IMR-90 (cell line): Measurements from ENCODE around the gene STYXL1. TPM values are rescaled to one million over a fixed set of nuclear protein-coding genes. Genes with fewer than 3 reads are reported as not detected.

Source experiments
- ATAC-seq: fragments of 200-7000 bp; cut with Tn5 transposase; 2 replicates; pipeline ENCODE4 v1.9.1; 2020; ENCODE audit warnings: low read depth, mild to moderate bottlenecking, moderate library complexity
- BruUV-seq: library from RNA; stranded (reverse); fragments of 400-500 nt; replicated peaks from 2 replicates; lab custom pipeline; 2021; lab: Mats Ljungman, UMichigan
- CTCF ChIA-PET: fragments of 300-600 bp; formaldehyde crosslinking; extraction: SDS; loops from one replicate; lab custom pipeline; 2021; ENCODE audit warnings: antibody characterized with exemption; lab: Yijun Ruan, JAX
- POLR2A ChIA-PET: fragments of 300-600 bp; sonication (Branson Sonifier 250); formaldehyde crosslinking; loops from one replicate; lab custom pipeline; 2022; ENCODE audit warnings: antibody characterized with exemption; ENCODE audit not compliant: unreplicated experiment; lab: Charles Lee
- DNase-seq: peaks from one replicate; pipeline ENCODE4 v3.0.0; 2013
- H2AFZ ChIP-seq: replicated peaks from 2 replicates; pipeline ENCODE3; 2013; ENCODE audit warnings: low read length, mild to moderate bottlenecking; ENCODE audit not compliant: poor library complexity
- H2AK5ac ChIP-seq: 2 replicates; pipeline ENCODE4 v1.6.1; 2013; ENCODE audit warnings: low read depth, low read length, inconsistent platforms
- H2AK9ac ChIP-seq: replicated peaks from 2 replicates; pipeline ENCODE3; 2013; ENCODE audit warnings: mild to moderate bottlenecking, low read depth, low read length, moderate library complexity; ENCODE audit not compliant: poor library complexity
- H2BK120ac ChIP-seq: 2 replicates; pipeline ENCODE4 v1.6.1; 2013; ENCODE audit warnings: low read depth, low read length, inconsistent platforms
- H2BK15ac ChIP-seq: 3 replicates; pipeline ENCODE4 v1.6.1; 2013; ENCODE audit warnings: low read depth, low read length, inconsistent platforms
- H2BK20ac ChIP-seq: 2 replicates; pipeline ENCODE4 v1.6.1; 2013; ENCODE audit warnings: low read depth, mild to moderate bottlenecking, inconsistent platforms, low read length, moderate library complexity
- H2BK5ac ChIP-seq: 2 replicates; pipeline ENCODE4 v1.6.1; 2013; ENCODE audit warnings: mild to moderate bottlenecking, low read depth, low read length, inconsistent platforms; ENCODE audit not compliant: poor library complexity, severe bottlenecking
- H3K14ac ChIP-seq: replicated peaks from 2 replicates; pipeline ENCODE4 v1.6.1; 2013; ENCODE audit warnings: low read depth, low read length, inconsistent platforms
- H3K18ac ChIP-seq: 2 replicates; pipeline ENCODE4 v1.6.1; 2013; ENCODE audit warnings: low read depth, low read length, control low read depth
- H3K23ac ChIP-seq: 2 replicates; pipeline ENCODE4 v1.6.1; 2013; ENCODE audit warnings: low read depth, low read length, inconsistent platforms
- H3K27ac ChIP-seq: 2 replicates; pipeline ENCODE4 v1.5.1; 2013; ENCODE audit warnings: mild to moderate bottlenecking, control low read depth, low read length; ENCODE audit not compliant: insufficient read depth
- H3K27me3 ChIP-seq: 2 replicates; pipeline ENCODE4 v1.6.1; 2013; ENCODE audit warnings: low read length; ENCODE audit not compliant: control insufficient read depth, insufficient read depth
- H3K36me3 ChIP-seq: 2 replicates; pipeline ENCODE4 v1.6.1; 2013; ENCODE audit warnings: low read length, mixed read lengths; ENCODE audit not compliant: control insufficient read depth, insufficient read depth
- H3K4ac ChIP-seq: 2 replicates; pipeline ENCODE4 v1.6.1; 2013; ENCODE audit warnings: low read depth, low read length, inconsistent platforms
- H3K4me1 ChIP-seq: 2 replicates; pipeline ENCODE4 v1.6.1; 2013; ENCODE audit warnings: low read length, mixed read lengths; ENCODE audit not compliant: control insufficient read depth, insufficient read depth
- H3K4me2 ChIP-seq: 2 replicates; pipeline ENCODE4 v1.6.1; 2013; ENCODE audit warnings: low read depth, mild to moderate bottlenecking, control low read depth, low read length, moderate library complexity
- H3K4me3 ChIP-seq: 2 replicates; pipeline ENCODE4 v1.5.1; 2013; ENCODE audit warnings: low read depth, mild to moderate bottlenecking, control low read depth, low read length, moderate library complexity; ENCODE audit not compliant: insufficient read depth
- H3K56ac ChIP-seq: 2 replicates; pipeline ENCODE4 v1.6.1; 2013; ENCODE audit warnings: low read length, inconsistent platforms; ENCODE audit not compliant: insufficient read depth; ENCODE audit errors: extremely low read depth
- H3K79me1 ChIP-seq, 2 experiments: 2 replicates each; pipeline ENCODE4 v1.6.1; 2013; ENCODE audit warnings: low read length in 2 of 2, inconsistent platforms in 1 of 2, low read depth in 1 of 2
- H3K9ac ChIP-seq: 2 replicates; pipeline ENCODE4 v1.6.1; 2013; ENCODE audit warnings: low read depth, low read length, control low read depth
- H3K9me1 ChIP-seq: 2 replicates; pipeline ENCODE4 v1.6.1; 2013; ENCODE audit warnings: low read length, inconsistent platforms; ENCODE audit not compliant: insufficient read depth
- H3K9me3 ChIP-seq: 2 replicates; pipeline ENCODE4 v1.6.1; 2013; ENCODE audit warnings: low read length; ENCODE audit not compliant: control insufficient read depth, insufficient read depth
- H4K20me1 ChIP-seq: 2 replicates; pipeline ENCODE4 v1.6.1; 2013; ENCODE audit warnings: low read length, inconsistent platforms; ENCODE audit not compliant: insufficient read depth
- H4K5ac ChIP-seq: 2 replicates; pipeline ENCODE4 v1.6.1; 2013; ENCODE audit warnings: mild to moderate bottlenecking, low read depth, low read length, control low read depth
- H4K8ac ChIP-seq, 2 experiments: 2 replicates each; pipeline ENCODE4 v1.6.1; 2013; ENCODE audit warnings: low read depth in 2 of 2, low read length in 2 of 2, control low read depth in 1 of 2, inconsistent platforms in 1 of 2
- H4K91ac ChIP-seq: 2 replicates; pipeline ENCODE4 v1.6.1; 2013; ENCODE audit warnings: low read depth, low read length, inconsistent platforms; ENCODE audit not compliant: insufficient read depth
- BHLHE40 ChIP-seq: fragments of 150-350 bp; IDR thresholded peaks from 2 replicates; pipeline ENCODE4 v1.6.1; 2016; ENCODE audit warnings: mild to moderate bottlenecking, low read depth, low read length
- CEBPB ChIP-seq: IDR thresholded peaks from 2 replicates; pipeline ENCODE4 v1.6.1; 2012; ENCODE audit warnings: low read depth, low read length, improper control_type of control experiment
- FOS ChIP-seq: fragments of 150-350 bp; IDR thresholded peaks from 2 replicates; pipeline ENCODE4 v1.6.1; 2016; ENCODE audit warnings: low read depth, low read length
- MAFK ChIP-seq: IDR thresholded peaks from 2 replicates; pipeline ENCODE4 v1.6.1; 2012; ENCODE audit warnings: low read depth, low read length, improper control_type of control experiment
- MAZ ChIP-seq: IDR thresholded peaks from 2 replicates; pipeline ENCODE4 v1.6.1; 2012; ENCODE audit warnings: low read depth, mild to moderate bottlenecking, low read length, improper control_type of control experiment, moderate library complexity, borderline replicate concordance
- MXI1 ChIP-seq: IDR thresholded peaks from 2 replicates; pipeline ENCODE4 v1.6.1; 2012; ENCODE audit warnings: low read depth, mild to moderate bottlenecking, low read length, moderate library complexity, borderline replicate concordance
- NFE2L2 ChIP-seq: fragments of 150-350 bp; IDR thresholded peaks from 2 replicates; pipeline ENCODE4 v1.6.1; 2016; ENCODE audit warnings: low read depth, mild to moderate bottlenecking, low read length
- POLR2A ChIP-seq: IDR thresholded peaks from 2 replicates; pipeline ENCODE4 v1.6.1; 2012; ENCODE audit warnings: mild to moderate bottlenecking, low read depth, low read length
- RFX5 ChIP-seq: IDR thresholded peaks from 2 replicates; pipeline ENCODE4 v1.8.0; 2012; ENCODE audit warnings: low read depth, mild to moderate bottlenecking, low read length, moderate library complexity
- SMC3 ChIP-seq: fragments of 150-350 bp; IDR thresholded peaks from 2 replicates; pipeline ENCODE4 v1.6.1; 2016; ENCODE audit warnings: low read depth, mild to moderate bottlenecking, antibody characterized with exemption, low read length, moderate library complexity
- WGBS, 2 experiments: methylation state at CpG; one replicate each; pipeline versions ENCODE4 v1.1.5 to v1.1.7; 2013; ENCODE audit warnings: missing lambda C conversion rate in 2 of 2; ENCODE audit not compliant: insufficient read length in 1 of 2; ENCODE audit errors: extremely low coverage in 2 of 2; 5-methylcytosine and 5-hydroxymethylcytosine counted together
- dilution Hi-C: fragments of 300-500 bp; cut with HindIII; formaldehyde crosslinking; loops from one replicate; pipeline ENCODE4 v1.14.3; 2018; ENCODE audit warnings: low sequenced_read_pairs; ENCODE audit not compliant: unreplicated experiment
- in situ Hi-C: fragments of 300-500 bp; cut with MboI; formaldehyde crosslinking; loops from 3 replicates; pipeline ENCODE4 v1.14.3; 2019; ENCODE audit warnings: low sequenced_read_pairs, inconsistent platforms, mixed read lengths
- intact Hi-C: fragments of 100-400 bp; cut with micrococcal nuclease; formaldehyde crosslinking; loops from 2 replicates; pipeline ENCODE4 v1.10.0; 2022
- polyA plus RNA-seq, 3 experiments: library from polyadenylated mRNA; depleted of rRNA; stranded (reverse); fragments of >200 nt; gene quantifications; 2 replicates each; pipeline ENCODE4 v1.2.3, GENCODE V29; 2012; ENCODE audit warnings: low replicate concordance in 1 of 3
- total RNA-seq: library from RNA; depleted of rRNA; stranded (reverse); fragments of >200 nt; gene quantifications from 2 replicates; pipeline ENCODE4 v1.2.3, GENCODE V29; 2012
- TF ChIP-seq, protein P1 (sequence below): conservative IDR thresholded peaks from 2 replicates; pipeline ENCODE4 v1.5.1; 2012; ENCODE audit warnings: mild to moderate bottlenecking, low read depth, low read length, improper control_type of control experiment
- TF ChIP-seq, protein P2 (sequence below): fragments of 150-350 bp; IDR thresholded peaks from 2 replicates; pipeline ENCODE4 v1.6.1; 2017; ENCODE audit warnings: mild to moderate bottlenecking, antibody characterized with exemption, low read length, low read depth
- TF ChIP-seq, protein P3 (sequence below): fragments of 150-350 bp; IDR thresholded peaks from 2 replicates; pipeline ENCODE4 v1.6.1; 2016; ENCODE audit warnings: low read depth, mild to moderate bottlenecking, low read length, moderate library complexity, borderline replicate concordance

Gene STYXL1
- total and polyA plus RNA-seq, 2 of the 4 experiments (the other 2 are of a cell fraction), result 66.1 to 73.8 TPM

DNA sequence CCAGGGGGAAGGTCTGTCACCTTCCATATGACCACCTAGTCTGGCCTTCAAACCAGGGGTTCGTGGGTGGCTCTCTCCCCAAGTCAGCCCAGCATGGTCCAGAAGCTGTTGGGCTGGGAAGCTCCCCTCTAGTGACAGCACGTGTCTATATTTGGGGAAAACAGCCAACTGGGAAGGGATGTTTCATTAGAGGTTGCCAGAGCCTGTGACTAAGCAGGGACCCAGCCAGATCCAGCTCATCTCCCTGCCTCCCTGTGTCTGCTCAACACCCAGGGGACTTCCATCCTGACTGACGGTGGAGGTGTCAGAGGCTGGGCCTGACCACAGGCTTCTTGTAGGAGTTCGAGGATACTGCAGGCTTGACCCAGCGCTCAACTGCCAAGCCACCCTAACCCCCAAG is 10.5 kb downstream of the STYXL1 start (continued):
- peak; percentile 51; the same call in 1 of the 2 replicates for TF ChIP-seq FOS

DNA sequence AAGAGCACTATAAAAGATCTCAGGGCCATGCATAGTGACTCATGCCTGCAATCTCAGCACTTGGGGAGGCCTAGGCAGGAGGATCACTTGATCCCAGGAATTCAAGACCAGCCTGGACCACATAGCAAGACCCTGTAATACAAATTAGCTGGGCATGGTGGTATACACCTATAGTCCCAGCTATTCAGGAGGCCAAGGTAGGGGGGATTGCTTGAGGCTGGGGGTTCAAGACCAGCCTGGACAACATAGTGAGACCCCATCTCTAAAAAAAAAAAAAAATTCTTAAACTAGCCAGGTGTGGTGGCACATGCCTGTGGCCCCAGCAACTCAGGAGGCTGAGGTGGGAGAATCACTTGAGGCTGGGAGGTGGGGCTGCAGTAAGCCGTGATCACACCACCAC is 15.8 kb downstream of the STYXL1 start:
- Histone ChIP-seq H3K14ac (no peak overlapping the region), H2AK9ac (no peak overlapping the region), H4K5ac (no peak overlapping the region), H2AFZ (no peak overlapping the region), H4K8ac (no peak overlapping the region), H3K18ac (no peak overlapping the region), H2BK20ac (no peak overlapping the region), H2AK5ac (no peak overlapping the region), H3K27ac (no peak overlapping the region), H2BK15ac (no peak overlapping the region), H3K9me3 (no peaks in the 10 kb centered on the region), H3K4me2 (no peak overlapping the region), H2BK120ac (no peak overlapping the region), H3K4me3 (no peak overlapping the region), H3K9ac (no peak overlapping the region), H3K23ac (no peak overlapping the region), H3K4me1 (no peaks in the 10 kb centered on the region; the same call in 1 of the 2 replicates), H3K9me1 (peaks cover under 1% of the 10 kb centered on the region), H3K27me3 (no peaks in the 10 kb centered on the region), H3K4ac (no peak overlapping the region), H3K36me3 (peaks cover 6% of the 10 kb centered on the region), H4K91ac (no peak overlapping the region), H3K56ac (no peak overlapping the region), H2BK5ac (no peak overlapping the region), H3K79me1 (peaks cover 7 to 25% of the 10 kb centered on the region in 2 experiments; a peak in 3 of 4 replicates), H4K20me1 (no peaks in the 10 kb centered on the region)
- no CpG with 5 or more reads among the region's 1 CpG for WGBS, 2 experiments
- in situ Hi-C loops, result loop anchor here (25.0 kb wide), 1 partner anchor 495 kb away; no protein-coding TSS in a partner anchor
- DNase-seq (no peak), ATAC-seq (no peak)
- intact Hi-C loops, result no loop called here
- no peak for TF ChIP-seq MAFK
- TF ChIP-seq FOS, result no peak
- TF ChIP-seq SMC3, result no peak
- TF ChIP-seq, protein P1, sequence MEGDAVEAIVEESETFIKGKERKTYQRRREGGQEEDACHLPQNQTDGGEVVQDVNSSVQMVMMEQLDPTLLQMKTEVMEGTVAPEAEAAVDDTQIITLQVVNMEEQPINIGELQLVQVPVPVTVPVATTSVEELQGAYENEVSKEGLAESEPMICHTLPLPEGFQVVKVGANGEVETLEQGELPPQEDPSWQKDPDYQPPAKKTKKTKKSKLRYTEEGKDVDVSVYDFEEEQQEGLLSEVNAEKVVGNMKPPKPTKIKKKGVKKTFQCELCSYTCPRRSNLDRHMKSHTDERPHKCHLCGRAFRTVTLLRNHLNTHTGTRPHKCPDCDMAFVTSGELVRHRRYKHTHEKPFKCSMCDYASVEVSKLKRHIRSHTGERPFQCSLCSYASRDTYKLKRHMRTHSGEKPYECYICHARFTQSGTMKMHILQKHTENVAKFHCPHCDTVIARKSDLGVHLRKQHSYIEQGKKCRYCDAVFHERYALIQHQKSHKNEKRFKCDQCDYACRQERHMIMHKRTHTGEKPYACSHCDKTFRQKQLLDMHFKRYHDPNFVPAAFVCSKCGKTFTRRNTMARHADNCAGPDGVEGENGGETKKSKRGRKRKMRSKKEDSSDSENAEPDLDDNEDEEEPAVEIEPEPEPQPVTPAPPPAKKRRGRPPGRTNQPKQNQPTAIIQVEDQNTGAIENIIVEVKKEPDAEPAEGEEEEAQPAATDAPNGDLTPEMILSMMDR, result no peak
- no peak for TF ChIP-seq BHLHE40
- TF ChIP-seq RFX5, result no peak
- no peak for TF ChIP-seq POLR2A
- TF ChIP-seq NFE2L2, result no peak
- no peak for TF ChIP-seq MXI1
- TF ChIP-seq, protein P2, sequence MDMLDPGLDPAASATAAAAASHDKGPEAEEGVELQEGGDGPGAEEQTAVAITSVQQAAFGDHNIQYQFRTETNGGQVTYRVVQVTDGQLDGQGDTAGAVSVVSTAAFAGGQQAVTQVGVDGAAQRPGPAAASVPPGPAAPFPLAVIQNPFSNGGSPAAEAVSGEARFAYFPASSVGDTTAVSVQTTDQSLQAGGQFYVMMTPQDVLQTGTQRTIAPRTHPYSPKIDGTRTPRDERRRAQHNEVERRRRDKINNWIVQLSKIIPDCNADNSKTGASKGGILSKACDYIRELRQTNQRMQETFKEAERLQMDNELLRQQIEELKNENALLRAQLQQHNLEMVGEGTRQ, result no peak
- TF ChIP-seq CEBPB, result no peak
- TF ChIP-seq, protein P3, sequence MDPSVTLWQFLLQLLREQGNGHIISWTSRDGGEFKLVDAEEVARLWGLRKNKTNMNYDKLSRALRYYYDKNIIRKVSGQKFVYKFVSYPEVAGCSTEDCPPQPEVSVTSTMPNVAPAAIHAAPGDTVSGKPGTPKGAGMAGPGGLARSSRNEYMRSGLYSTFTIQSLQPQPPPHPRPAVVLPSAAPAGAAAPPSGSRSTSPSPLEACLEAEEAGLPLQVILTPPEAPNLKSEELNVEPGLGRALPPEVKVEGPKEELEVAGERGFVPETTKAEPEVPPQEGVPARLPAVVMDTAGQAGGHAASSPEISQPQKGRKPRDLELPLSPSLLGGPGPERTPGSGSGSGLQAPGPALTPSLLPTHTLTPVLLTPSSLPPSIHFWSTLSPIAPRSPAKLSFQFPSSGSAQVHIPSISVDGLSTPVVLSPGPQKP, result no peak
- no peak for TF ChIP-seq MAZ
- dilution Hi-C loops, result no loop called here
- ChIA-PET CTCF (no interaction called here), POLR2A (no interaction called here)
- BruUV-seq, result no TSS peak
